Type B pancreatic cell (in vitro differentiated cells): ENCODE results near the gene ASPHD1. TPM values are rescaled to one million over a fixed set of nuclear protein-coding genes. Genes with fewer than 3 reads are reported as not detected.
A peak's percentile ranks its signal among the peaks of the same experiment; 100 is the strongest.

Experiments used
- DNase-seq: peaks from one replicate; pipeline ENCODE4 v3.0.0; 2021; ENCODE audit warnings: mixed read lengths; ENCODE audit not compliant: unreplicated experiment; ENCODE audit errors: extremely low spot score
- H3K27ac Mint-ChIP-seq: 2 replicates; pipeline ENCODE4 v1.8.0; 2021; ENCODE audit warnings: mild to moderate bottlenecking, mixed read lengths
- H3K27me3 Mint-ChIP-seq: 2 replicates; pipeline ENCODE4 v1.8.0; 2021; ENCODE audit warnings: mixed read lengths
- H3K36me3 Mint-ChIP-seq: 2 replicates; pipeline ENCODE4 v1.8.0; 2021; ENCODE audit warnings: mixed read lengths
- H3K4me1 Mint-ChIP-seq: one replicate; pipeline ENCODE4 v1.8.0; 2021; ENCODE audit warnings: mixed read lengths; ENCODE audit not compliant: unreplicated experiment
- H3K4me3 Mint-ChIP-seq: 2 replicates; pipeline ENCODE4 v1.8.0; 2021; ENCODE audit warnings: mild to moderate bottlenecking, mixed read lengths
- H3K9me3 Mint-ChIP-seq: 2 replicates; pipeline ENCODE4 v1.8.0; 2021; ENCODE audit warnings: mixed read lengths
- total RNA-seq: library from RNA; stranded (reverse); gene quantifications from 2 replicates; pipeline ENCODE4 v1.2.1, GENCODE V29; 2021; ENCODE audit warnings: low replicate concordance
- TF ChIP-seq, protein P1 (sequence below): fragments of 200-600 bp; sonication (generic); conservative IDR thresholded peaks from 2 replicates; pipeline ENCODE4 v1.5.0; 2021; ENCODE audit warnings: antibody characterized with exemption, mild to moderate bottlenecking

ASPHD1 gene
- total RNA-seq, 1 donor from 2014 or later: 7.8 TPM

- H3K27ac Mint-ChIP-seq: peak within 1 kb of the TSS; percentile 48
- TF ChIP-seq, protein P1, sequence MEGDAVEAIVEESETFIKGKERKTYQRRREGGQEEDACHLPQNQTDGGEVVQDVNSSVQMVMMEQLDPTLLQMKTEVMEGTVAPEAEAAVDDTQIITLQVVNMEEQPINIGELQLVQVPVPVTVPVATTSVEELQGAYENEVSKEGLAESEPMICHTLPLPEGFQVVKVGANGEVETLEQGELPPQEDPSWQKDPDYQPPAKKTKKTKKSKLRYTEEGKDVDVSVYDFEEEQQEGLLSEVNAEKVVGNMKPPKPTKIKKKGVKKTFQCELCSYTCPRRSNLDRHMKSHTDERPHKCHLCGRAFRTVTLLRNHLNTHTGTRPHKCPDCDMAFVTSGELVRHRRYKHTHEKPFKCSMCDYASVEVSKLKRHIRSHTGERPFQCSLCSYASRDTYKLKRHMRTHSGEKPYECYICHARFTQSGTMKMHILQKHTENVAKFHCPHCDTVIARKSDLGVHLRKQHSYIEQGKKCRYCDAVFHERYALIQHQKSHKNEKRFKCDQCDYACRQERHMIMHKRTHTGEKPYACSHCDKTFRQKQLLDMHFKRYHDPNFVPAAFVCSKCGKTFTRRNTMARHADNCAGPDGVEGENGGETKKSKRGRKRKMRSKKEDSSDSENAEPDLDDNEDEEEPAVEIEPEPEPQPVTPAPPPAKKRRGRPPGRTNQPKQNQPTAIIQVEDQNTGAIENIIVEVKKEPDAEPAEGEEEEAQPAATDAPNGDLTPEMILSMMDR: peak; percentile 41
Observed at GRCh38 chr16:29899516-29900101, 679 bp upstream of the ASPHD1 start, which contains the start of gene SEZ6L2. Gene SEZ6L2 (minus strand): TSS chr16:29899550. CDS start chr16:29899019, 531 bp downstream.

DNA sequence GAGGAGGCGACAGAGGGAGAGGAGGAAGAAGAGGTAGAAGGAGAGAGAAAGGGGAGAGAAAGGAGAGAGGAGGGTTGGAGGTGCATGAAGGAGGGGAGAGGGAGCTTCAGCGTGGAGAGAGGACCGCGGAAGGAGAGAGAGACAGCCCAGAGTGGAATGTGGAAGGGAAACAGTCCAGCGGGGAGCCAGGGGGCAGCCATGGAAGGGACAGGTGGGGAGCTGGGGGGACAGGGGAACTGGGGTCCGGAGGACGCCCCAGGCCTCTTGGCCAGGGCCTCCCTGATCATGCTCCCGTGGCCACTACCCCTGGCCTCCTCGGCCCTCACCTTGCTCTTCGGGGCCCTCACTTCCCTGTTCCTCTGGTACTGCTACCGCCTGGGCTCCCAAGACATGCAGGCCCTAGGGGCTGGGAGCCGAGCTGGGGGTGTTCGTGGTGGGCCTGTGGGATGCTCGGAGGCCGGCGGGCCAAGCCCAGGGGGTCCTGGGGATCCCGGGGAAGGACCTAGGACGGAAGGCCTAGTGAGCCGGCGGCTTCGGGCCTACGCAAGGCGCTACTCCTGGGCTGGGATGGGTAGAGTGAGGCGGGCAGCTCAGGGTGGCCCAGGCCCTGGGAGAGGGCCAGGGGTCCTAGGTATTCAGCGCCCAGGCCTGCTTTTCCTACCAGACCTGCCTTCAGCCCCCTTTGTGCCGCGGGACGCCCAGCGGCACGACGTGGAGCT lies 759 bp downstream of the ASPHD1 start:
- Mint-ChIP-seq H3K9me3 (no peaks in the 10 kb centered on the region), H3K36me3 (no peaks in the 10 kb centered on the region), H3K27me3 (peaks cover 41% of the 10 kb centered on the region), H3K4me1 (peaks cover 6% of the 10 kb centered on the region), H3K4me3 (peak overlapping the region; percentile 86), H3K27ac (peak overlapping the region; percentile 18)
- TF ChIP-seq, protein P1: no peak
- no peak for DNase-seq

More at GRCh38 chr16:29899516-29900101, 679 bp upstream of the ASPHD1 start, which contains the start of gene SEZ6L2:
- Mint-ChIP-seq H3K4me3 (peak within 1 kb of the TSS; percentile 86), H3K36me3 (no peaks in the 10 kb centered on the region), H3K9me3 (no peaks in the 10 kb centered on the region), H3K4me1 (peaks cover 6% of the 10 kb centered on the region), H3K27me3 (peaks cover 41% of the 10 kb centered on the region)
- DNase-seq: no peak

DNA sequence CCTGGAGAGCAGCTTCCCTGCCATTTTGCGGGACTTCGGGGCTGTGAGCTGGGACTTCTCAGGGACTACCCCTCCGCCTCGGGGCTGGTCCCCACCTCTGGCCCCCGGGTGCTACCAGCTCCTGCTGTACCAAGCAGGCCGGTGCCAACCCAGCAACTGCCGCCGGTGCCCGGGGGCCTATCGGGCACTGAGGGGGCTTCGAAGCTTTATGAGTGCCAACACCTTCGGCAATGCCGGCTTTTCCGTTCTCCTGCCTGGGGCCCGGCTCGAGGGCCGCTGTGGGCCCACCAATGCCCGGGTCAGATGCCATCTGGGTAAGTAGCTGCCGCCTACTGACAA lies 1.3 kb downstream of the ASPHD1 start:
- Mint-ChIP-seq H3K36me3 (no peaks in the 10 kb centered on the region), H3K4me1 (peaks cover 6% of the 10 kb centered on the region), H3K9me3 (no peaks in the 10 kb centered on the region), H3K27ac (no peak overlapping the region), H3K4me3 (peak overlapping the region; percentile 76), H3K27me3 (peaks cover 37% of the 10 kb centered on the region)
- TF ChIP-seq, protein P1: no peak
- no peak for DNase-seq

- Mint-ChIP-seq H3K27ac (no peak overlapping the region), H3K9me3 (no peaks in the 10 kb centered on the region), H3K27me3 (peaks cover 21% of the 10 kb centered on the region), H3K36me3 (no peaks in the 10 kb centered on the region), H3K4me3 (peak overlapping the region; percentile 36), H3K4me1 (peaks cover 1% of the 10 kb centered on the region)
- TF ChIP-seq, protein P1: no peak
- no peak for DNase-seq
Observed at GRCh38 chr16:29903590-29903989, 3.3 kb downstream of the ASPHD1 start.

- no peaks in the 10 kb centered on the region for H3K4me1 Mint-ChIP-seq
- no peak for DNase-seq
- H3K4me3 Mint-ChIP-seq: no peak overlapping the region
- H3K27ac Mint-ChIP-seq: no peak overlapping the region
- H3K9me3 Mint-ChIP-seq: no peaks in the 10 kb centered on the region
- H3K36me3 Mint-ChIP-seq: no peaks in the 10 kb centered on the region
- TF ChIP-seq, protein P1: no peak
- peaks cover 16% of the 10 kb centered on the region for H3K27me3 Mint-ChIP-seq
Observed at GRCh38 chr16:29904947-29905346, 4.7 kb downstream of the ASPHD1 start.
